Motor neuron (in vitro differentiated cells): ENCODE measurements around the gene DCLK3. TPM values are rescaled to one million over a fixed set of nuclear protein-coding genes. Genes with fewer than 3 reads are reported as not detected.

Experiments
- ATAC-seq, 8 experiments: fragments of 200-7000 bp; cut with Tn5 transposase; replicated peaks in 6 of 8; 2 replicates each; pipeline ENCODE4 v1.8.0; 2021; ENCODE audit warnings: mild to moderate bottlenecking in 8 of 8, moderate library complexity in 8 of 8
- H3K27ac ChIP-seq, 2 donors: fragments of 250-450 bp; sonication (Bioruptor Pico); 2 replicates each; pipeline ENCODE4 v1.9.0; 2021; ENCODE audit warnings: antibody characterized with exemption in 2 of 2, mild to moderate bottlenecking in 2 of 2, moderate library complexity in 1 of 2
- H3K4me1 ChIP-seq, 2 donors: fragments of 250-450 bp; sonication (Bioruptor Pico); replicated peaks in 1 of 2; 2 replicates each; pipeline ENCODE4 v1.6.1; 2021; ENCODE audit warnings: antibody characterized with exemption in 2 of 2, mild to moderate bottlenecking in 2 of 2, moderate library complexity in 1 of 2
- H3K4me3 ChIP-seq, 5 donors: fragments of 250-450 bp; sonication (Bioruptor Pico); 2 replicates each; pipeline ENCODE4 v1.9.0; 2021; ENCODE audit warnings: antibody characterized with exemption in 5 of 5, mild to moderate bottlenecking in 5 of 5, moderate library complexity in 4 of 5
- WGBS, 10 experiments: fragments of 450-650 bp; shearing (Covaris generic); methylation state at CpG; one replicate each; pipeline ENCODE4 v1.0.0; 2022; 5-methylcytosine and 5-hydroxymethylcytosine counted together
- in situ Hi-C, 9 experiments: fragments of 400-800 bp; cut with MboI; loops; one replicate each; pipeline ENCODE4 v1.15.0; 2021; ENCODE audit warnings: low sequenced_read_pairs in 9 of 9, low pct_unique_long_range_greater_than_20kb in 2 of 9; ENCODE audit not compliant: unreplicated experiment in 9 of 9
- total RNA-seq, 8 experiments: library from RNA; unstranded; fragments of 300-600 nt; gene quantifications; 2 replicates each; pipeline versions ENCODE4 v1.2.3 to v1.2.4, GENCODE V29; 2022

Gene DCLK3
- total RNA-seq, 8 experiments from 2014 or later = 0.04 to 1.4 (median 0.62) TPM

GRCh38 chr3:36678216-36679013, 85.9 kb downstream of the DCLK3 start:
- no peaks in the 10 kb centered on the region for H3K4me1 ChIP-seq
- WGBS, 10 experiments = 12 to 100% (median 67%) methylated on average over 1 to 2 of the region's 2 CpGs
- no peak overlapping the region for H3K27ac ChIP-seq
- in situ Hi-C loops = no loop called here
- H3K4me3 ChIP-seq = no peak overlapping the region
- ATAC-seq = no peak

- H3K4me1 ChIP-seq = no peaks in the 10 kb centered on the region
- no peak overlapping the region for H3K27ac ChIP-seq
- in situ Hi-C loops = no loop called here
- 8 to 100% (median 52%) methylated on average over 1 to 2 of the region's 2 CpGs; no CpG with 5 or more reads in 2 of the 10 experiments for WGBS, 10 experiments
- H3K4me3 ChIP-seq = no peak overlapping the region
- ATAC-seq = peak in 2 of 8 experiments; percentile 49 to 51
These were observed 86.9 kb downstream of the DCLK3 start for GRCh38 chr3:36677331-36678007.

GRCh38 chr3:36674816-36675215, 89.5 kb downstream of the DCLK3 start:
- Histone ChIP-seq H3K4me1 (no peaks in the 10 kb centered on the region), H3K27ac (no peak overlapping the region), H3K4me3 (no peak overlapping the region)
- in situ Hi-C loops = no loop called here
- ATAC-seq = no peak
- WGBS, 10 experiments = 46 to 100% (median 74%) methylated on average over 1 to 11 of the region's 11 CpGs; no CpG with 5 or more reads in 1 of the 10 experiments

GRCh38 chr3:36669764-36670163, 94.6 kb downstream of the DCLK3 start:
- in situ Hi-C loops = no loop called here
- H3K27ac ChIP-seq = no peak overlapping the region
- 47 to 100% (median 83%) methylated on average over 2 to 3 of the region's 3 CpGs for WGBS, 10 experiments
- H3K4me3 ChIP-seq = no peak overlapping the region
- no peak for ATAC-seq
- H3K4me1 ChIP-seq = no peaks in the 10 kb centered on the region

GRCh38 chr3:36666166-36666565, 98.2 kb downstream of the DCLK3 start:
- H3K27ac ChIP-seq = no peak overlapping the region
- no peaks in the 10 kb centered on the region for H3K4me1 ChIP-seq
- no peak for ATAC-seq
- in situ Hi-C loops = no loop called here
- 0 to 88% (median 43%) methylated on average over 1 to 2 of the region's 2 CpGs; no CpG with 5 or more reads in 1 of the 10 experiments for WGBS, 10 experiments
- H3K4me3 ChIP-seq = no peak overlapping the region

GRCh38 chr3:36663666-36664291, 100.6 kb downstream of the DCLK3 start:
- peak in 1 of 8 experiments; percentile 20 for ATAC-seq
- H3K4me3 ChIP-seq = no peak overlapping the region
- H3K27ac ChIP-seq = no peak overlapping the region
- H3K4me1 ChIP-seq = no peaks in the 10 kb centered on the region
- 29 to 100% (median 83%) methylated on average over 1 to 2 of the region's 2 CpGs; no CpG with 5 or more reads in 1 of the 10 experiments for WGBS, 10 experiments
- in situ Hi-C loops = no loop called here

- Histone ChIP-seq H3K27ac (no peak overlapping the region), H3K4me3 (no peak overlapping the region), H3K4me1 (no peaks in the 10 kb centered on the region)
- WGBS, 10 experiments = 50 to 83% (median 63%) methylated on average over 1 to 4 of the region's 4 CpGs
- in situ Hi-C loops = no loop called here
- ATAC-seq = no peak
These were observed 101.7 kb downstream of the DCLK3 start for GRCh38 chr3:36662626-36663025.

Other genes with a start within 250 kb of the DCLK3 start
- gene TRANK1, start 180.5 kb upstream of the DCLK3 start, total RNA-seq = 10 to 100 TPM in 1 of 8 experiments, 1 to 10 TPM in 4, under 1 TPM in 3; 0.37 to 22.8 (median 2.0) TPM
- 10 to 100 TPM in 7 of 8 experiments, 1 to 10 TPM in 1; 6.5 to 34.9 (median 23.4) TPM for gene EPM2AIP1, start 228.6 kb upstream of the DCLK3 start, total RNA-seq
- gene MLH1, start 229.0 kb upstream of the DCLK3 start, total RNA-seq = 10 to 100 TPM; 17.4 to 53.3 (median 47.6) TPM